Middle frontal gyrus (tissue), 1 donor: ENCODE results near the gene NR5A2.

Source experiments
- DNase-seq: peaks from one replicate; pipeline ENCODE4 v3.0.0-alpha.2; 2015; ENCODE audit warnings: low spot score; ENCODE audit errors: extremely low spot score

NR5A2 gene

DNA sequence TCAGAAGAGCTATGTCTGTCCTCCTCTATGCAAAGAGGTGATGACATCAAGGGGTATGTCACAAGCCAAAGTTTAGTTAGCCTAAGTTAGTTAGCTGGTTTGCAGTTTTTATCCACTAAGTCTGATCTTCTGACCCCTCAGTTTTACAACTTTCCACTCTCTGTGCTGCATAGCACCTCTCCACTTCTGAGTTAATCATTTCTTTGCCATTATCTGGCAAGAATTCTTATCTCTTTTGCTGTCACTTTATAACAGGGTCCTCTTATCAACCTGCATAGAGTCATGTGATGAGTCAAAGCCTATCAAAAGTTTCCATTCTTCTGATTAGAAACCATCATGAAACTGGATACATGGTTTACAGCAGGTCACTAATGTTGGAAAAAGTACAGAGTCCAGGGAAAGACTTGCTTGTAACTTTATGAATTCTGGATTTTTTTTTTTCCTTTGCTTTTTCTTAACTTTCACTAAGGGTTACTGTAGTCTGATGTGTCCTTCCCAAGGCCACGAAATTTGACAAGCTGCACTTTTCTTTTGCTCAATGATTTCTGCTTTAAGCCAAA is at the start of gene NR5A2:
NR5A2 (plus strand) TSS at position 447 of the 560 bp plus-strand sequence. CDS start 138 bp downstream, outside the sequence.
- DNase-seq, result no peak

DNA sequence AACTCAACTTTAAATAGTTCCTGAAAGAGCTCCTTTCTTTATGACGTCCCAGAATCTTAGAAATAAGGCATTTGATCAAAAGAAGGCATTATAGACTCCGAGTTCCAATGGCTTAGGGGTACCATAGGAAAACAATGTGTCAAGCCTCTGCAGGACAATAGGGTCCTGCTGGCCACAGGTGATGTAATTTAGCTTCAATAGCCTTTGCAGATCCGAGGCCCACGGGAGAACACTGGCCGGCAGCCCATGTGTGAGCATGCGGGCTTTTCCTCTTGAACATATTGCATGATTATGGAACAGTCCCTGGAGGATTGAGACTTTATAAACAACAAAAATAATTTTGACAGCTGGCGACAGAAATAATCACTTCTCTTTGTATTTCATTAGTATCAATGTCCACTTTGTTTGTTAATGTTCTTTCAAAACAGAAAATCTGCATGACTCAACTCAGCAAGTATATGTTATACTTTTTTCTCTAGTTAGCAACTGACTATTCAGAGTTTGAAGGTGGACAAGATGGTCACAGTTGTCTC is 49.0 kb upstream of the NR5A2 start:
- DNase-seq, result no peak

DNA sequence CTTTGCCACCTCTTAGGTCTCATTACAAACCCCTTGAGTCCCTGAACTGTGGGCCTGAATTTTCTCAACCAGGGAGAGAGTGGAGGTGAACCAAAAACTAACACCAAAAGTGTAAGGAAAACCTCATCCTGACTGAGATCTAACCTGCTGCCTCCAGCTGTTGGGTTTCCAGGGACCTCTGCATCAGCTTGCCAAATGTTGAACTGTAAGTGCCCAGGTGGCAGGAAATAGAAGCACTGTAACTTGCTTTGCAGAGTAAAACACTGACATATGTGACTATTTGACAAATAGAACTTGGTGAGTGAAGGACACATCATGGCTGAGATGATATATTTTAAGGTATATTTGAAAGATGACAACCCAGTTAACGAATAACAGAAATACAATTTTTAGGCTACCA is 48.4 kb upstream of the NR5A2 start:
- DNase-seq, result no peak

GRCh38 chr1:199981584-199981983 is 45.9 kb upstream of the NR5A2 start:
- no peak for DNase-seq

DNA sequence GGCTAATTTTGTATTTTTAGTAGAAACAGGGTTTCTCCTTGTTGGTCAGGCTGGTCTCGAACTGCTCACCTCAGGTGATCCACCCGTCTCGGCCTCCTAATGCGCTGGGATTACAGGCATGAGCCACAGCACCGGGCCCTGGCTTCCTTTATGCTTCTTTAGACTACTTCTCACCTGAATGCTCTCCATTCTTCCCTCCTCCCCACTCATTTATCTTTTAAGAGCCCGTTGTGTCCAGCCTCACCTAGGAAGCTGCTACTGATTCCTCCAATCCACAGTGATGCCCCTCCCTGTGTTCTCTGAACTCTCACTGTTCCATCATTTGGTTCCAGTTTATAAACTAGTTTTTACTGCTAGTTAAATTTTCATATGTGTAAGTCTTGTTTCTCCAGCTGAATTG is 44.9 kb upstream of the NR5A2 start:
- DNase-seq, result no peak

DNA sequence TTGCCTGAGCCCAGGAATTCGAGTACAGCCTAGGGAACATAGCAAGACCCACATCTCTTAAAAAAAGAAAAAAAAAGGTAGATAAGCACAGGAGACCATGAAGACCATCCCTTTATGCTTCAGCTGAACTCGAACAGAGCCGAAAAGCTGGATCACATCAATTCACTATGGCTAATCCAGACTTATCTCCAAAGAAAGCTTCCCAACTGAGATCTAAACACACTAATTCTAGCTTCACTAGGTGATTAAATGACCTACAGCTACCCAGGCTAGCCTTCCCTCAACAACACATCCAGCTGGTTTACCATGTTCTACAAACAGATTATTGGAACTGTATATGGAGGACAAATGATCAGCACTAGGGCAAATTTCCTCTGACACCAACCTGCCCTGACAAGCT is 44.0 kb upstream of the NR5A2 start:
- no peak for DNase-seq

DNA sequence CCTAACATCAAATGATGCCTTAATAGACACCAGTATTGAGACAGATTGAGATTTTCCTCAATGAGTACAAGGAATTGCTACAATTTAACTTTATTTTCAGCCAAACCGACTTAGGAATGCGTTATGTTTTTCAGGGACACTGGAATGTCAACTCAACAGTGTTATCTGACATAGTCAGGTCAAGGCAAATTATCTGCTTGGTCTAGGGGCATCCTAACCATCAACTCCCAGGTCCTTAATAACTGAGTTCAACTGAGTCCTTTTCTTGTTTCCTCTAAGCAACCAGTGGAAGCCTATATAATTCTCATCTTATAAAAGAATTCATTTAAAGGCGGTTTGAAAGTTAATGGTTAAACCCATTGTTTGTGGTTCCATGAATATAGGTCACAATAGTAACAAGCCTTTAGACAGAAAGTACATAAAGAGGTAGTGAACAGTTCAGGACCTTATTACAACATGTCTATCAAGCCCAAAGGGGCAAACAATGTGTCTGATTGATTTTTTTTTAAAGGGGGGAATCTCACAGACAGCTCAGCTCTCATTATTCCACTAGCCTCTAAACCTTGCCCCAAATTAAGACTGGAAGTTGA is 32.3 kb upstream of the NR5A2 start:
- no peak for DNase-seq

DNA sequence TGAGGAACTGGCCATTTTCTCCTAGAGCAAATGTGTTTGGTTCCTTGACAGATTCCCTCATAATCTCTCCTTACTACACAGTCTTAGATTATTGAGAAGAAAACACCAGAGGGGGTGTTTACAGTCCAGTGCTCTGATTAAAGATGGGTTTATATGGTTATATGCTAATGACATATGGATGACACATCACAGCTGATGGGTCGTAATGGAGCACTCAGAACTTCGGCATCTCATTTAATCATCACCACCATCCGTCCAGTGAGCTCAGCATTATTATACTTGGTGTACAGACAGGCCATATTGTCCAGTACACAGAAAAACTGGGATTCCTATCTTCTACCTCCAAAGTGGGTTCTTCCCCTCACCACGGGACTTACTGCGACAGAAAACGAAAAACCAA is 22.3 kb upstream of the NR5A2 start:
- DNase-seq, result no peak

- DNase-seq, result no peak
Measured at GRCh38 chr1:200006711-200007110, 20.8 kb upstream of the NR5A2 start.

DNA sequence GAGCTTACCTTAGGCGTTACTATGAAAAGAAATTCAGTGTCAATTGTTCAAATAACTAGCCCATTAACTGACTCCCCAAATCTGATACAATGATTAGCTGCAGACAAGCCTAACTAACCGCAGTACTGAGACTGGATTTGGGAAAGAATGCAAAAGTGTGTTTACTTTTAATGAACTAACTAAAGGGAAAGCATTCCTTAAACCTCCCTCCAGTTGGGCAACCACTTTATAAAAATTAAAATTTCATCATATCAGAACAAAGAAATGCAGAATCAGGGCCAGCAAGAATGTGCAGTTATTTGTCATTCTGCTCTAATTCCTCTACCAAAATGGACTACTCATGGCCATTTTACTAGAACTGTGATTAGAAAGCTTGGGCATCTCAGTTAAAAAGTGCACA is 11.7 kb upstream of the NR5A2 start:
- DNase-seq, result no peak

DNA sequence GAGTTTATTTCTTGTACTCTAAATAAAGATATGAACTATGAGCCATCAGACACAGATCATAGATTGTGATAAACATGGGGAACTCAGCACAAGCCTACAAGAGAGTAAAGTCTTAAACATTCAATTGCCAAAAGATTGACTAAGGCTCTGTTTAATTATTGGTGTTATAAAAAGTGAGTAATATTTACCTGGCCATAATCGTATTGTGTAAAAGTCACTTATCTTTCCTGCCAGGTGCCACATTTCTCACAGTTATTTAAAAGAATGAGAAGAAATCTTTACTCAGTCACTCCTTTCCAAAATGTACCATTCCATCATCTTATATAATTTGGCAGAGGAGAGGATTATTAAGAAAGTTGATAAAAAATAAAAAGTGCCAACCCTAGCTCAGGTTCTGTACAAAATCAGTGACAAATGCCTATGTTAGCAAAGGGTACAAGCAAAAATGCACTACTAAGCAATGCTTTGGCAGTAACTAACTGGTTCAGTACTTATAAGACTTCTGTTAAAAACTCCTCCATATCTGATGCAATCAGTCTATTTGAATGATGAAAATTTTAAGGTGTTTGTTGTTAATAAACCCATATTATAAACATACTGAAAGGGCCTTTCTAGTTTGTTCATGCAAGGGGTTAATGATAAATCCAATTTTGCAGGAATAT is 5.8 kb upstream of the NR5A2 start:
- DNase-seq, result no peak

DNA sequence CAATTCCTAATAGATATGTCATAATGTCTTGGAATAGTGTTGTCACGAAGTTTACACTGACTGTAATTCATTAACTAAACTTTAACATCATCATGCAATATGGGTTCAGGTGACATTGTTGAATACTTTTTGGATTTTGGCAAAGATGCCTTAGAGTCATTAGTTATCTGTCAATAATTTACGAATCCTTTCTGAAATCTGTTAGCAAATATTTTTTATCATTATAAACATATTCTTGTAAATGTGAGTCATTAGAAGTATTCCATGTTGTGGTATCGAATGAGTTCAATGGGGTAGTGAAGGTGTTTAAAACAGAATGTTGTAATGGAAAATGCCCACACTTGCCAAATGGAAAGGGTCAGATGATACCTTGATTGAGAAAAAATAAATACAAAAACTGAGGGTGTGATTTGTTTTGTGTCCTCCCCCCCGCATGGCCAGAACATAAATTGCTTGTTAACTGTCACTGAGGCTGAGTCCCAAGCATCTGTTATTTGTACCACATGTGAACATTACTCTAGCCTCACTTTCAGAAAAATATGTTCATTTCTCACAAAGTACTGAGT is 5.2 kb upstream of the NR5A2 start:
- DNase-seq, result no peak

DNA sequence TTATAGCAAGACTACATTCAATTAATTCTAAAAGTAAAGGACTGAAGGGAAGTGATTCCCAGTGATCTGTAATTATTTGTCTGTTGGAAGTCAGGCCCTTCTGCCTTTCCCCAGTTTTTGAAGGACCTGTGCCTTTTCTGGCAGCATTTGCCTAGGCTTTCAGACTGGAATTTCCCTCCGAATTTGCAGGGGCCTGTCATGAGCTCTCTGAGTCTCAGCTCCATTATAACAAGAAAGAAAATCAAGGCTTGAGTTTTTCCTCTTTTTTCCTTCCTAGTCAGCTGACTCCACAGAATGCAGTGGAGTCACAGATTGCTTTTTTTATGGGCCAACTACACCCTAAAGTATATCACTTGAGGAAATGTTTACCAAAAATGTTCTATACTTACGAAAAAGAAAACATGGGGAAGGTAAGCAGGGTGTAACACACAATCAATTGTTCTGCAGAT is 1.1 kb downstream of the NR5A2 start:
- no peak for DNase-seq

DNA sequence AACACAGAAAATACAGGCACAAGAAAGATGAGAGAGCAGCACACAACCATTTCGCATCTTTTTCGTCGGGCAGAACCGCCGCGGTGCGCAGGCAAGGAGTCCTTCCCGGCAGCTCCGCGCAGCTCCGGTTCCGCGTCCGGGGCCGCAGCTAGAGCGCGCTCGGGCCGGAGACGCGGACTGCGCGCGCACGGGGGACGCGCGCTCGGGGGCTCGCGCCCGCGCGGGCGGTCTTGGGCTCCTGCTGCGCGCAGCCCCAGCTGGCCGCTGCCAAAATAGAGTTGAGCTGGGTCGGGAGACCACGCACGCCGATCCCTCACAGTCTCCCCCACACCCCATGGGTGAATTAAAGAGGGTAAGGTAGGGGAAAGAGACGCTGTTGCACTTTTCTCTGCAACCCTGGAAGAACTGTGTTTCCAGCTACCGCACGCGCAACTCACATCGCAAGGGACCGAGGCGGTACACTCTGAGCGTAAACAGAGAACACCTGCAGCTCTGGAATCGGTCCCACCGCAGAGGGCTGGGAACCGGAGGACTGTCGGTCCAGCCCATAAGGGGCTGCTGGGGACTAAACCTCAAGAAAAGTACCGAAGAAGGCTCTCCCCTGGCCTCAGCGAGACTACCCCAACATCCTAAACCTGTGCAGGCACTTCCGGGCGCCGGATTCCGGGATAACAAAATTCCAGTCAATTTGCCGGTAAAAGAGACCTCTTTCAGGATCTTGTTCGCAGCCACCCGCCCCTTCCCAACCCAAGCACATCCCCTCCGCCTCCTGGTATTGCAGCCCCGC is 1.7 kb downstream of the NR5A2 start:
- no peak for DNase-seq

DNA sequence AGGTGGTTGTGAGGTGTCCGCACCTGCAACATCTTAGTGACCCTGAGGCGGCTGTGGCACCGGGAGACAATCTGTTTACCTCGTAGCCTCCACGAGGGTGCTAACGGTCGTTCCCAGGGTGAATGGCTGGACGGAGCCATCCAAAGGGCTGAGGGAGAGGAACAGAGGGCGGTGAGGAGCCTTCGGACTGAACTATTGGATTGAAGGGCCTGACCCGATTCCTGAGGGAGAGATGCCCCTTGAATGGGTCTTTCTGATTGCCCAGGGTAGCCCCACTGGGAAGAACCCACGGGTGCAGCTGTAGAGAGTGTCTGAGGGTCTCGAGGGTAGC is 2.3 kb downstream of the NR5A2 start:
- no peak for DNase-seq

GRCh38 chr1:200030791-200031190 is 3.3 kb downstream of the NR5A2 start:
- DNase-seq, result no peak

DNA sequence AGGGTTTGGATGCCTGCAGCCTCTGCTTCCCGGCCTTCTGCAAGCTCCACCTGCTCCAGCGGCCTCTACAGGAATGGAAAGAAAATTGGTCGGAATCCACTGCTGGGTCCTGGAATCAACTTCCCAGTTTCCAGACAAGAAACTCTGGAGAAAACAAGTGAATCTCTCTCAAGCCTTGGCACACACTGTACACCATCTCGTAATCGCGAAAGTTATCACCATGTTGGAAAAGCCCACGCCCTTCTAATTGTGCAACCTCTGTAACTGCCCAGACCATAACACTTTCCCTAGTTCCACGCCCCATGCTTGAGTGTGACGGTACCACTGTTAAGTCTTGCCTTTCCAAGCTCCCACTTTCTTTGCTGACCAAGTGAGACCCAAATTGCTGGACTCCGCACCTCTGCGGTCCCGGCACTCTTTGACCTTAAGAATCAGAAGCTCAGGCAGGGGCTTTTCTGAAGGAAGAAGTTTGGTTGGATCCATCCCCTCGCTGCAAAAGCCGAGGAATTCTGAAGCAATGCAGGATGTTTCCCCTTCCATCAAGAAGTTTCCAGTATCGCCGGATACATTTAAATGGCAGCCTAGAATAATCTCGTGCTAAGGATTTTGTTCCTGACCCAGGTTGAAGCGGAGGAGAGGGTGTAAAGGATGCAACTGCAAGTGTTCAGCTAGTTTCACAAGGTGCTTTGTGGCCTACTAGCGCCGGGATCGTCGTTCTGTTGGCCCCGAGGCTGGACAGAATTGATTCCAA is 6.2 kb downstream of the NR5A2 start:
- no peak for DNase-seq

DNA sequence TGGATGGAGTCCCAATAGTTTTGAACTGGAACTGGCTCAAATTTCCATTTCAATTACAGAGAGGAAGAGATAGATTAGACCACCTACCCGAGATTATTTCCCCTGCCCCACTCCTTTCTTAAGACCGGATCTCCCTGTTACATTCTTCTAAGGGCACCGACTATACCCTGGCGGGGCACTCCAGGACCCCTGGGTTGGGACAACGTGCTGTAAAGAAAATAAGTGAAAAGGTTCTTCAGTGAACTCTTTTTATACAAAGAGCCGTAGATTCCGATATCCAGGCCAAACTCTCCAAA is 6.7 kb downstream of the NR5A2 start:
- DNase-seq, result no peak

GRCh38 chr1:200034761-200035396 is 7.4 kb downstream of the NR5A2 start:
- DNase-seq, result no peak

- DNase-seq, result no peak
Measured at GRCh38 chr1:200035397-200035955, 8.0 kb downstream of the NR5A2 start.
